ENCODE data around the gene TTC39A. TPM values are rescaled to one million over a fixed set of nuclear protein-coding genes. Genes with fewer than 3 reads are reported as not detected.

The TTC39A gene
- total RNA-seq, 1 experiment from 2014 or later: 8.3 TPM

GRCh38 chr1:51303751-51304251, 26.6 kb downstream of the TTC39A start:
- H3K4me1 ChIP-seq (ENCODE audit: control insufficient read depth, insufficient read depth, low read length): no peaks in the 10 kb centered on the region
- H3K36me3 ChIP-seq (ENCODE audit: control insufficient read depth, insufficient read depth, low read length): no peaks in the 10 kb centered on the region
- intact Hi-C loops (cut with micrococcal nuclease; ENCODE audit: unreplicated experiment) (no loop called here), in situ Hi-C loops (cut with HindIII; ENCODE audit: low pct_unique_long_range_greater_than_20kb, low sequenced_read_pairs) (no loop called here)
- ChIA-PET CTCF (no interaction called here), POLR2A (no interaction called here)
- H3K4me3 ChIP-seq (ENCODE audit: low read depth in 2 of 2, low read length in 2 of 2): no peak overlapping the region
- DNase-seq (ENCODE audit: low read depth, low spot score) (no peak), ATAC-seq (peak; percentile 54; the same call in 1 of the 2 replicates)
- BruUV-seq (replicated peaks): no TSS peak
- TF ChIP-seq REST (IDR thresholded peaks at IDR 0.05; ENCODE audit: insufficient read depth in 1 of 2, low read depth in 2 of 2, low read length in 1 of 2) (no peak), POLR2AphosphoS5 (IDR thresholded peaks at IDR 0.05; ENCODE audit: low read depth, low read length) (no peak), TCF7L2 (IDR thresholded peaks at IDR 0.05; ENCODE audit: low read depth, low read length) (no peak), SIN3A (IDR thresholded peaks at IDR 0.05; ENCODE audit: borderline replicate concordance, insufficient read depth, low read depth, low read length) (no peak), CTCF (IDR thresholded peaks at IDR 0.05) (no peak)
- no peak overlapping the region; the same call in 1 of the 2 replicates for H3K27ac ChIP-seq (ENCODE audit: low read length)
- no peaks in the 10 kb centered on the region for H3K9me3 ChIP-seq (ENCODE audit: control insufficient read depth, insufficient read depth, low read depth, low read length)
- no peaks in the 10 kb centered on the region for H3K27me3 ChIP-seq (ENCODE audit: control insufficient read depth, insufficient read depth, low read length)

- H3K27ac ChIP-seq (ENCODE audit: low read length): no peak overlapping the region
- DNase-seq (ENCODE audit: low read depth, low spot score) (no peak), ATAC-seq (peak; percentile 20; the same call in 1 of the 2 replicates)
- no peak overlapping the region for H3K4me3 ChIP-seq (ENCODE audit: low read depth in 2 of 2, low read length in 2 of 2)
- intact Hi-C loops (cut with micrococcal nuclease; ENCODE audit: unreplicated experiment): no loop called here
- TF ChIP-seq POLR2AphosphoS5 (IDR thresholded peaks at IDR 0.05; ENCODE audit: low read depth, low read length) (no peak), SIN3A (IDR thresholded peaks at IDR 0.05; ENCODE audit: borderline replicate concordance, insufficient read depth, low read depth, low read length) (no peak), REST (IDR thresholded peaks at IDR 0.05; ENCODE audit: insufficient read depth in 1 of 2, low read depth in 2 of 2, low read length in 1 of 2) (no peak), CTCF (IDR thresholded peaks at IDR 0.05) (no peak), TCF7L2 (IDR thresholded peaks at IDR 0.05; ENCODE audit: low read depth, low read length) (no peak)
- POLR2A ChIA-PET: no interaction called here
- H3K9me3 ChIP-seq (ENCODE audit: control insufficient read depth, insufficient read depth, low read depth, low read length): no peaks in the 10 kb centered on the region
- CTCF ChIA-PET: no interaction called here
- no peaks in the 10 kb centered on the region for H3K27me3 ChIP-seq (ENCODE audit: control insufficient read depth, insufficient read depth, low read length)
- no TSS peak for BruUV-seq (replicated peaks)
- no peaks in the 10 kb centered on the region for H3K36me3 ChIP-seq (ENCODE audit: control insufficient read depth, insufficient read depth, low read length)
- in situ Hi-C loops (cut with HindIII; ENCODE audit: low pct_unique_long_range_greater_than_20kb, low sequenced_read_pairs): no loop called here
- H3K4me1 ChIP-seq (ENCODE audit: control insufficient read depth, insufficient read depth, low read length): no peaks in the 10 kb centered on the region
Measured at GRCh38 chr1:51303315-51303714, 27.0 kb downstream of the TTC39A start.

Data from Panc1 (cell line).